Measurements from ENCODE around the gene EPAS1.

DNA sequence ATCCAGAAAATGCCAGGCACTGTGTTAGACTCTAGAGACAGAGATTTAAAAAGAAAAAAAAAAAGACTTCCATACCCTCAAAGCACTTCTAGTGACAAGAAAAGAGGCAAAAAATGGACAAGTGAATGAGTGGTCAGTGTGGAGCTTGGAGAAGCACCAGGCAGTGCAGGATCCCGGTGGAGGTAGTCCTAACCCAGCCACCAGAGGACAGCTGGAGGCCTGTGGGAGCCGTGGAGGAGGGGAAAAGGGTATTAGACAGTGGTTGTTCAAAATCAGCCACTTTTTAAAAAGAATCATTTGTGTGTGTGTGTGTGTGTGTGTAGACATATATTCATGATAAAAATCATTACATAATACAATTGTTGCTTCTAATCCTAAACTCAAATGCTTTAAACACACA lies 32.8 kb upstream of the EPAS1 start:
- no peak for TF ChIP-seq POLR2A (IDR thresholded peaks at IDR 0.05)
- TF ChIP-seq, protein P1, sequence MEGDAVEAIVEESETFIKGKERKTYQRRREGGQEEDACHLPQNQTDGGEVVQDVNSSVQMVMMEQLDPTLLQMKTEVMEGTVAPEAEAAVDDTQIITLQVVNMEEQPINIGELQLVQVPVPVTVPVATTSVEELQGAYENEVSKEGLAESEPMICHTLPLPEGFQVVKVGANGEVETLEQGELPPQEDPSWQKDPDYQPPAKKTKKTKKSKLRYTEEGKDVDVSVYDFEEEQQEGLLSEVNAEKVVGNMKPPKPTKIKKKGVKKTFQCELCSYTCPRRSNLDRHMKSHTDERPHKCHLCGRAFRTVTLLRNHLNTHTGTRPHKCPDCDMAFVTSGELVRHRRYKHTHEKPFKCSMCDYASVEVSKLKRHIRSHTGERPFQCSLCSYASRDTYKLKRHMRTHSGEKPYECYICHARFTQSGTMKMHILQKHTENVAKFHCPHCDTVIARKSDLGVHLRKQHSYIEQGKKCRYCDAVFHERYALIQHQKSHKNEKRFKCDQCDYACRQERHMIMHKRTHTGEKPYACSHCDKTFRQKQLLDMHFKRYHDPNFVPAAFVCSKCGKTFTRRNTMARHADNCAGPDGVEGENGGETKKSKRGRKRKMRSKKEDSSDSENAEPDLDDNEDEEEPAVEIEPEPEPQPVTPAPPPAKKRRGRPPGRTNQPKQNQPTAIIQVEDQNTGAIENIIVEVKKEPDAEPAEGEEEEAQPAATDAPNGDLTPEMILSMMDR (IDR thresholded peaks at IDR 0.05) = no peak

All from breast epithelium (tissue), 3 donors.